Kidney epithelial cell (primary cell): ENCODE data around the gene TMEM134. TPM values are rescaled to one million over a fixed set of nuclear protein-coding genes. Genes with fewer than 3 reads are reported as not detected.
"Not testable (repeated sequence)": the region's sequence is repeated elsewhere in the genome, so short reads cannot be mapped to it uniquely, and the experiment has no call there.

Source experiments
- DNase-seq: peaks from one replicate; pipeline ENCODE4 v3.0.0-alpha.2; 2010; ENCODE audit warnings: low read depth
- H3K27me3 ChIP-seq: 2 replicates; pipeline ENCODE4 v1.6.0; 2011; ENCODE audit warnings: low read length; ENCODE audit not compliant: control insufficient read depth, insufficient read depth
- H3K36me3 ChIP-seq: 2 replicates; pipeline ENCODE4 v1.5.1; 2011; ENCODE audit warnings: low read length; ENCODE audit not compliant: control insufficient read depth, insufficient read depth
- H3K4me3 ChIP-seq: 2 replicates; pipeline ENCODE4 v1.5.1; 2011; ENCODE audit warnings: low read depth, mild to moderate bottlenecking, control low read depth, low read length
- total RNA-seq: library from RNA; depleted of rRNA; stranded (reverse); fragments of >200 nt; gene quantifications from 2 replicates; pipeline ENCODE4 v1.2.3, GENCODE V29; 2015
- TF ChIP-seq, protein P1 (sequence below): IDR thresholded peaks from 2 replicates; pipeline ENCODE4 v1.5.1; 2011; ENCODE audit warnings: mild to moderate bottlenecking, moderate library complexity, low read length, control low read depth, inconsistent platforms; ENCODE audit not compliant: insufficient read depth, poor library complexity, severe bottlenecking

The TMEM134 gene, protein sequence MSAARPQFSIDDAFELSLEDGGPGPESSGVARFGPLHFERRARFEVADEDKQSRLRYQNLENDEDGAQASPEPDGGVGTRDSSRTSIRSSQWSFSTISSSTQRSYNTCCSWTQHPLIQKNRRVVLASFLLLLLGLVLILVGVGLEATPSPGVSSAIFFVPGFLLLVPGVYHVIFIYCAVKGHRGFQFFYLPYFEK
- total RNA-seq, result 53.8 and 102 TPM in 2 replicates

DNA sequence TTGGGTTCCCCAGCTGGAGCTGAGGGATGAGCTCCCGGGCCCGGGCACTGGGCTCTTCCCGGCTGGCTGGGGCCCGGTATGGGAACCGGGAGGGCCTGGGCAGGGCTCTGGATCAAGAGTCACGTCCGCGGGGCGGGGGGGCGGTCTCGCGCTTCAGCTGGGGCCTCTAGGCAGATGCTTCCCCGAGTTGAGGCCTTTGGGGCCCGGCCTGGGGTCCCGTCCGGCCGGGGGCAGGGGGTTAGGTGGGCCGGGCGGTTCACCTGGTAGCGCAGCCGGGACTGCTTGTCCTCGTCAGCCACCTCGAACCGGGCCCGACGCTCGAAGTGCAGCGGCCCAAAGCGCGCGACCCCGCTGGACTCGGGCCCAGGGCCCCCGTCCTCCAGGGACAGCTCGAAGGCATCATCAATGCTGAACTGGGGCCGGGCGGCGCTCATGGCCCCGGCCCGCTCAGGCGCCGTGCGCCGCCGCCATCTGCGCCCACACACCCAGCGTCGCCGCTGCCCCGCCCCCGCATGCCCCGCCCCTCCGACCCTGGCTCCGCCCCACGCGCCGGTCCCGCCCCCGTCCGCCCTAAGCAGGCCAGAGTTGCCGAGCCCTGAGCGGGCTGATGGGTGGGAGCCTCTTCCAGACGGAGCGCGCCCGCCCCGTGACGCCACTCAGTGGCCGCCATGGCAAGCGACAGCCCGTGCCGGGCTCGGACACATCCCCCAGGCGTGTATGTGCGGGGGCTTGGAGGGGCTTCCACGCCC is at the start of gene TMEM134:
TMEM134 (minus strand) TSS at position 493 of the 749 bp plus-strand sequence; CDS start at position 434, 59 bp downstream.
- DNase-seq, result peak; percentile 44
- TF ChIP-seq, protein P1, sequence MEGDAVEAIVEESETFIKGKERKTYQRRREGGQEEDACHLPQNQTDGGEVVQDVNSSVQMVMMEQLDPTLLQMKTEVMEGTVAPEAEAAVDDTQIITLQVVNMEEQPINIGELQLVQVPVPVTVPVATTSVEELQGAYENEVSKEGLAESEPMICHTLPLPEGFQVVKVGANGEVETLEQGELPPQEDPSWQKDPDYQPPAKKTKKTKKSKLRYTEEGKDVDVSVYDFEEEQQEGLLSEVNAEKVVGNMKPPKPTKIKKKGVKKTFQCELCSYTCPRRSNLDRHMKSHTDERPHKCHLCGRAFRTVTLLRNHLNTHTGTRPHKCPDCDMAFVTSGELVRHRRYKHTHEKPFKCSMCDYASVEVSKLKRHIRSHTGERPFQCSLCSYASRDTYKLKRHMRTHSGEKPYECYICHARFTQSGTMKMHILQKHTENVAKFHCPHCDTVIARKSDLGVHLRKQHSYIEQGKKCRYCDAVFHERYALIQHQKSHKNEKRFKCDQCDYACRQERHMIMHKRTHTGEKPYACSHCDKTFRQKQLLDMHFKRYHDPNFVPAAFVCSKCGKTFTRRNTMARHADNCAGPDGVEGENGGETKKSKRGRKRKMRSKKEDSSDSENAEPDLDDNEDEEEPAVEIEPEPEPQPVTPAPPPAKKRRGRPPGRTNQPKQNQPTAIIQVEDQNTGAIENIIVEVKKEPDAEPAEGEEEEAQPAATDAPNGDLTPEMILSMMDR, result peak; percentile 45
- Histone ChIP-seq H3K27me3 (no peaks in the 10 kb centered on the region), H3K4me3 (peak within 1 kb of the TSS; percentile 86), H3K36me3 (peaks cover 2% of the 10 kb centered on the region)

DNA sequence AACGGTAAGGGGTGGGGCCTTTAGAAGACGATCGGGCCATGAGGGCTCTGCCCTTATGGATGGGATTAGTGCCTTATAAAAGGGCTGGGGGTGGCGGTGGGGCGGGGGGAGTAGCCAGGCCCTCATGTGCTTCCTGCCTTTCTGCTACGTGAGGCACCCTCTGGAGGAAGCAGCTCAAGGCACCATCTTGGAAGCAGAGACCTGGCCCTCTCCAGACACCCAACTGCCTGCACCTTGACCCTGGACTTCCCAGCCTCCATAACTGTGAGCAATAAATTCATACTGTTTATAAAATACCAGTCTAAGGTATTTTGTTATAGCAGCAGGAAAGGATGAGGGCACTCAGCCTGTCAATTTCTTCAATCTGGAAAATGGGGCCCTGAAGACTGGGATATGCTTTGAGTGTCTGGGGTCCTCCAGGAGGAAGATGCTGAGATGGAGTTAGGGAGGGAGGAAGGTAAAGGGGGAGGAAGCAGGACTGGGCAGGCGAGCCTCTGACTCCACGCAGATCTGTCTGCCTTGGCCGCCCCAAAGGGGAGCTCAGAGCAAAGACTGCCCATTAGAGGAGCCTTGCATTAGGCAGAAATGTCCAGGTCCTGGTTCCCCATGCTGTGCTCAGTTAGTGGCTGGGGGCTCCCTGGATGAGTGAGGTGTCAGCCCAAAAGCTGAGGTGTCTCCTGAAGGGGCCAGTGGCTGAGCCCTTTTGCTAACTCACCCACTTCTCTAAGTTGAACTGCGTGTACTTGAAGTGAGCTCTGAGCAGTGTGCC is 48.9 kb upstream of the TMEM134 start:
- Histone ChIP-seq H3K36me3 (no peaks in the 10 kb centered on the region), H3K4me3 (no peak overlapping the region), H3K27me3 (no peaks in the 10 kb centered on the region)
- DNase-seq, result no peak
- TF ChIP-seq, protein P1, result no peak

DNA sequence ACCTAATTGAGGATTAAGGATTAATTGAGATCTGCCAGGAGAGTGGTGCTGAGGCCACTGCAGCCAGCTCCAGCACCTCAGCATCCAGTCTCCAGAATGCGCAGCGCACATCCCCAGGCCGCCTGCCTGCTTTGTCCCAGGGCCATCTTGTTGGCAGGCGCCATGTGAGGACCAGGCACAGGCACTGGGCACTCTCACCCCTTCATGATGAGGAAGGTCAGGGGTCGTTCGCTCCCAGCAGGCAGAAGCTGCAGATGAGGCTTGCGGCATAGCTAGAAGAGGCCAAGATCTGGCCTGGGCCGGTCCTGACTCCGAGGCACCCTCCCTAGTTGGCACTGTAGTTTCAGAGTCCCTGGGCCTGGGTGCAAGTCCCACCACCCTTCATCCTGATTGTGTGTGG is 47.8 kb upstream of the TMEM134 start:
- Histone ChIP-seq H3K27me3 (no peaks in the 10 kb centered on the region), H3K36me3 (no peaks in the 10 kb centered on the region), H3K4me3 (no peak overlapping the region)
- TF ChIP-seq, protein P1, result no peak
- DNase-seq, result no peak

- DNase-seq, result no peak
- TF ChIP-seq, protein P1, result no peak
- H3K36me3 ChIP-seq, result no peaks in the 10 kb centered on the region
- no peaks in the 10 kb centered on the region for H3K27me3 ChIP-seq
- no peak overlapping the region for H3K4me3 ChIP-seq
These were observed 45.1 kb upstream of the TMEM134 start for GRCh38 chr11:67514116-67514515.

GRCh38 chr11:67511558-67511957 is 42.5 kb upstream of the TMEM134 start:
- not testable (repeated sequence) for DNase-seq, H3K27me3 ChIP-seq, H3K36me3 ChIP-seq, H3K4me3 ChIP-seq

- H3K4me3 ChIP-seq, result no peak overlapping the region
- TF ChIP-seq, protein P1, result no peak
- no peaks in the 10 kb centered on the region for H3K27me3 ChIP-seq
- no peaks in the 10 kb centered on the region for H3K36me3 ChIP-seq
- no peak for DNase-seq
These were observed 40.9 kb upstream of the TMEM134 start for GRCh38 chr11:67510023-67510345.
